GM12873 (cell line): ENCODE results near the gene SRP19.
A peak's percentile ranks its signal among the peaks of the same experiment; 100 is the strongest.

Experiments
- TF ChIP-seq, protein P1 (sequence below): IDR thresholded peaks from 2 replicates; pipeline ENCODE4 v1.5.1; 2012; ENCODE audit warnings: low read depth, mild to moderate bottlenecking, moderate library complexity, low read length, control low read depth; ENCODE audit not compliant: insufficient read depth; ENCODE audit errors: missing control alignments

The SRP19 gene

DNA sequence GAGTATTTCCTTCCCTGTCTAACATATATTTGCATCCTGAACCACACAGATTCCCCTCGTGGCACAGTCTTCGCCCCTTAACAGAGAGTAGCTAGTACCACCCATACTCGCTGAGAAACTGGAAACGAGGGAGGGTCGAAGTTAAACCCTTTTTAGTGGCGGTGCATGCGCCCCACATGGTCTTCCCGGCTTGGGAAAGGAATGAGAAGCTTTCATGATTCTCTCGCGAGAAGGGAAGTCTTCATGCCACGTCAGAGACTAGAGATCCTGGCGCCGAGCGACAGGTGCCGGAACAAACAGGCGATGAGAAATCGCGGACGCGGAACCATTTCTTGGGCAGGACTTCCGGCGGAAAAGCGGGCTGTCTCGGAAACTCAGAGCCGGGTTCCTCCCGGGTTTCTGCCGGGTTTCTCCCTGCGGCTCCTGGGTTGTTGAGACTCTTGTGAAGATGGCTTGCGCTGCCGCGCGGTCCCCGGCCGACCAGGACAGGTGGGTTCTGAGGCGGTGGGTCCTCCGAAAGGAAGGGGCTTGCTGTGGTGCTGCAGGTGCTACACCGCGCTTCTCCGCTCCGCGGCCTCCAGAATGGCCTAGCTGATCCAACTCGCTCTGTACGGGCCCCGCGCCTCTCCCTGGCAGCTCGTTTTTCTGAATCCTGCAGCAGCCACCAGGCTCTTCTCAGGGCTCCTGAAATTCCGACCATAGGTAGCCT, at the start of gene SRP19:
Gene SRP19 (plus strand): TSS at position 359 of the 709 bp plus-strand sequence. CDS start 90 bp downstream, at position 449.
- TF ChIP-seq, protein P1, sequence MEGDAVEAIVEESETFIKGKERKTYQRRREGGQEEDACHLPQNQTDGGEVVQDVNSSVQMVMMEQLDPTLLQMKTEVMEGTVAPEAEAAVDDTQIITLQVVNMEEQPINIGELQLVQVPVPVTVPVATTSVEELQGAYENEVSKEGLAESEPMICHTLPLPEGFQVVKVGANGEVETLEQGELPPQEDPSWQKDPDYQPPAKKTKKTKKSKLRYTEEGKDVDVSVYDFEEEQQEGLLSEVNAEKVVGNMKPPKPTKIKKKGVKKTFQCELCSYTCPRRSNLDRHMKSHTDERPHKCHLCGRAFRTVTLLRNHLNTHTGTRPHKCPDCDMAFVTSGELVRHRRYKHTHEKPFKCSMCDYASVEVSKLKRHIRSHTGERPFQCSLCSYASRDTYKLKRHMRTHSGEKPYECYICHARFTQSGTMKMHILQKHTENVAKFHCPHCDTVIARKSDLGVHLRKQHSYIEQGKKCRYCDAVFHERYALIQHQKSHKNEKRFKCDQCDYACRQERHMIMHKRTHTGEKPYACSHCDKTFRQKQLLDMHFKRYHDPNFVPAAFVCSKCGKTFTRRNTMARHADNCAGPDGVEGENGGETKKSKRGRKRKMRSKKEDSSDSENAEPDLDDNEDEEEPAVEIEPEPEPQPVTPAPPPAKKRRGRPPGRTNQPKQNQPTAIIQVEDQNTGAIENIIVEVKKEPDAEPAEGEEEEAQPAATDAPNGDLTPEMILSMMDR, result peak; percentile 25

- TF ChIP-seq, protein P1, result no peak
Observed at GRCh38 chr5:112812549-112812948, 48.5 kb upstream of the SRP19 start.

DNA sequence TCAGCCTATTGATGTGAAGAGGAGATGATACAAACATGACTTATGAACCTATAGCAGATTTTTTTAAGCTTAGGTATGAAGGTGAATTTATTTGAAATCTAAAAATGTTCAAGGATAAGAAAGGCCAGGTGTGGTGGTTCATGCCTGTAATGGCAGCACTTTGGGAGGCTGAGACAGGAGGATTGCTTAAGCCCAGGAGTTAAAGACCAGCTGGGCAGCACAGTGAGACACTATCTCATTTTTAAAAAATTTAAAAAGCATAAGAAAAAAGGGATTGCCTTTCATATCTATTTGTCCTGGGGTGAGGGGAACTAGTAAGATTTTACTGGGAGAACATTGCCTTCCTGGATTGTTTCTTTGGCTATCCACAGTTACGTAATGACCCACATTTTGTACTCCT, 40.8 kb upstream of the SRP19 start:
- TF ChIP-seq, protein P1, result no peak

- TF ChIP-seq, protein P1, result no peak
Observed at GRCh38 chr5:112822456-112822855, 38.6 kb upstream of the SRP19 start.

GRCh38 chr5:112823181-112823580, 37.9 kb upstream of the SRP19 start:
- TF ChIP-seq, protein P1, result no peak

GRCh38 chr5:112823656-112824055, 37.4 kb upstream of the SRP19 start:
- TF ChIP-seq, protein P1, result no peak

GRCh38 chr5:112824197-112824596, 36.9 kb upstream of the SRP19 start:
- TF ChIP-seq, protein P1, result no peak
